GM23338 (cell line): Measurements from ENCODE around the gene KDM4C. TPM values are rescaled to one million over a fixed set of nuclear protein-coding genes. Genes with fewer than 3 reads are reported as not detected.

ENCODE experiments used
- ATAC-seq: fragments of 200-7000 bp; cut with Tn5 transposase; 3 replicates; pipeline ENCODE4 v1.9.1; 2020
- DNase-seq: peaks from one replicate; pipeline ENCODE4 v3.0.0-alpha.2; 2015; ENCODE audit warnings: low spot score
- H2AFZ ChIP-seq: fragments of 200-600 bp; sonication (generic); 2 replicates; pipeline ENCODE4 v1.8.0; 2016; ENCODE audit warnings: antibody characterized with exemption, mild to moderate bottlenecking, moderate library complexity
- H3F3A ChIP-seq: fragments of 200-600 bp; sonication (generic); replicated peaks from 2 replicates; pipeline ENCODE4 v1.8.0; 2017; ENCODE audit warnings: antibody characterized with exemption, mixed run types, low read depth
- H3K27ac ChIP-seq: fragments of 200-600 bp; sonication (generic); 2 replicates; pipeline ENCODE4 v1.6.1; 2016; ENCODE audit warnings: low read depth
- H3K27me3 ChIP-seq: fragments of 200-600 bp; sonication (generic); 2 replicates; pipeline ENCODE4 v1.8.0; 2016; ENCODE audit warnings: mild to moderate bottlenecking, mixed run types, moderate library complexity; ENCODE audit not compliant: insufficient read depth
- H3K36me3 ChIP-seq: fragments of 200-600 bp; sonication (generic); 2 replicates; pipeline ENCODE4 v1.8.0; 2016; ENCODE audit warnings: mild to moderate bottlenecking; ENCODE audit not compliant: insufficient read depth
- H3K4me1 ChIP-seq: fragments of 200-600 bp; sonication (generic); 2 replicates; pipeline ENCODE4 v1.8.0; 2016; ENCODE audit warnings: mild to moderate bottlenecking, moderate library complexity; ENCODE audit not compliant: insufficient read depth
- H3K4me2 ChIP-seq: fragments of 200-600 bp; sonication (generic); 2 replicates; pipeline ENCODE4 v1.7.1; 2017; ENCODE audit warnings: mixed run types
- H3K4me3 ChIP-seq: fragments of 200-600 bp; sonication (generic); 2 replicates; pipeline ENCODE4 v1.6.1; 2016; ENCODE audit warnings: mixed run types
- H3K79me2 ChIP-seq: fragments of 200-600 bp; sonication (generic); replicated peaks from 2 replicates; pipeline ENCODE4 v1.8.0; 2017; ENCODE audit warnings: mild to moderate bottlenecking; ENCODE audit not compliant: insufficient read depth
- H3K9me2 ChIP-seq: fragments of 200-600 bp; sonication (generic); 2 replicates; pipeline ENCODE4 v1.8.0; 2017; ENCODE audit not compliant: insufficient read depth
- H4K20me1 ChIP-seq: fragments of 200-600 bp; sonication (generic); replicated peaks from 2 replicates; pipeline ENCODE4 v1.8.0; 2017; ENCODE audit warnings: mild to moderate bottlenecking; ENCODE audit not compliant: insufficient read depth
- H3K27ac Mint-ChIP-seq: 2 replicates; pipeline ENCODE4 v1.8.0; 2020; ENCODE audit warnings: inconsistent platforms, mild to moderate bottlenecking, moderate library complexity, mixed read lengths
- H3K27me3 Mint-ChIP-seq: 3 replicates; pipeline ENCODE4 v1.8.0; 2022; ENCODE audit warnings: low read depth, mild to moderate bottlenecking, moderate library complexity, mixed read lengths, inconsistent platforms; ENCODE audit not compliant: insufficient read depth, poor library complexity
- H3K36me3 Mint-ChIP-seq: 3 replicates; pipeline ENCODE4 v1.8.0; 2021; ENCODE audit warnings: low read depth, mild to moderate bottlenecking, inconsistent platforms, moderate library complexity, mixed read lengths
- H3K4me1 Mint-ChIP-seq: 3 replicates; pipeline ENCODE4 v1.8.0; 2020; ENCODE audit warnings: mild to moderate bottlenecking, inconsistent platforms, mixed read lengths
- H3K4me3 Mint-ChIP-seq: 3 replicates; pipeline ENCODE4 v1.8.0; 2021; ENCODE audit warnings: moderate library complexity, mild to moderate bottlenecking, inconsistent platforms, mixed read lengths
- H3K9me3 Mint-ChIP-seq: 3 replicates; pipeline ENCODE4 v1.8.0; 2020; ENCODE audit warnings: moderate library complexity, mild to moderate bottlenecking, inconsistent platforms, mixed read lengths
- CREB1 ChIP-seq: fragments of 250-450 bp; sonication (Bioruptor Pico); IDR thresholded peaks from 2 replicates; pipeline ENCODE4 v1.5.0; 2020; ENCODE audit warnings: low read depth, mild to moderate bottlenecking, moderate library complexity
- EZH2 ChIP-seq: fragments of 200-600 bp; sonication (generic); IDR thresholded peaks from one replicate; pipeline ENCODE4 v1.8.0; 2017; ENCODE audit warnings: antibody characterized with exemption, mild to moderate bottlenecking, low read depth; ENCODE audit not compliant: unreplicated experiment
- EZH2phosphoT487 ChIP-seq: fragments of 200-600 bp; sonication (generic); IDR thresholded peaks from one replicate; pipeline ENCODE4 v1.8.1; 2018; ENCODE audit warnings: antibody characterized with exemption; ENCODE audit not compliant: unreplicated experiment
- JUNB ChIP-seq: IDR thresholded peaks from one replicate; pipeline ENCODE4 v1.6.1; 2016; ENCODE audit warnings: antibody characterized with exemption; ENCODE audit not compliant: unreplicated experiment
- NANOG ChIP-seq: IDR thresholded peaks from 2 replicates; pipeline ENCODE4 v1.6.1; 2016; ENCODE audit warnings: antibody characterized with exemption, borderline replicate concordance
- POLR2AphosphoS5 ChIP-seq: IDR thresholded peaks from 2 replicates; pipeline ENCODE4 v1.6.1; 2016; ENCODE audit warnings: antibody characterized with exemption, low read depth
- REST ChIP-seq: IDR thresholded peaks from one replicate; pipeline ENCODE4 v1.6.1; 2018; ENCODE audit warnings: antibody characterized with exemption; ENCODE audit not compliant: unreplicated experiment
- STAT1 ChIP-seq: IDR thresholded peaks from one replicate; pipeline ENCODE4 v1.6.1; 2016; ENCODE audit warnings: antibody characterized with exemption; ENCODE audit not compliant: unreplicated experiment
- ZNF114 ChIP-seq: fragments of 250-450 bp; sonication (Bioruptor Pico); IDR thresholded peaks from 2 replicates; pipeline ENCODE4 v1.5.0; 2020; ENCODE audit warnings: mild to moderate bottlenecking, moderate library complexity
- ZNF331 ChIP-seq: fragments of 250-450 bp; sonication (Bioruptor Pico); IDR thresholded peaks from 2 replicates; pipeline ENCODE4 v1.5.0; 2020; ENCODE audit warnings: low read depth, mild to moderate bottlenecking, moderate library complexity
- ZNF462 ChIP-seq: fragments of 250-450 bp; sonication (Bioruptor Pico); IDR thresholded peaks from 2 replicates; pipeline ENCODE4 v1.5.0; 2020; ENCODE audit warnings: mild to moderate bottlenecking, moderate library complexity
- polyA plus RNA-seq: library from polyadenylated mRNA; unstranded; fragments of >200 nt; fragmentation: Nextera tagmentation; extraction: Ambion mirVana; gene quantifications from 2 replicates; pipeline ENCODE4 v1.2.1, GENCODE V29; 2016
- total RNA-seq: library from RNA; depleted of rRNA; stranded (reverse); fragments of >200 nt; shearing (Covaris generic); gene quantifications from 2 replicates; pipeline ENCODE4 v1.2.3, GENCODE V29; 2014
- TF ChIP-seq, protein P1 (sequence below): IDR thresholded peaks from 2 replicates; pipeline ENCODE4 v1.6.1; 2016; ENCODE audit warnings: antibody characterized with exemption
- TF ChIP-seq, protein P2 (sequence below), 2 experiments: fragments of 200-600 bp in 1 of 2; sonication (generic) in 1 of 2; conservative IDR thresholded peaks; 2 replicates each; pipeline versions ENCODE4 v1.5.1 to v1.6.1; 2016 to 2017; ENCODE audit warnings: antibody characterized with exemption in 2 of 2, low read depth in 2 of 2, mild to moderate bottlenecking in 2 of 2, moderate library complexity in 1 of 2

Gene KDM4C
- total and polyA plus RNA-seq, 2 experiments from 2014 or later = 12.0 to 43.8 TPM

- Mint-ChIP-seq H3K36me3 (no peaks in the 10 kb centered on the region), H3K4me1 (peaks cover 3% of the 10 kb centered on the region; the same call in 1 of the 3 replicates), H3K9me3 (no peaks in the 10 kb centered on the region), H3K27ac (no peak overlapping the region), H3K4me3 (no peak overlapping the region), H3K27me3 (peaks cover 2% of the 10 kb centered on the region)
- no peak overlapping the region for H2AFZ ChIP-seq
- no peaks in the 10 kb centered on the region for H3K27me3 ChIP-seq
- H3K36me3 ChIP-seq = no peaks in the 10 kb centered on the region
- H3K4me3 ChIP-seq = no peak overlapping the region
- H3K4me2 ChIP-seq = no peak overlapping the region
- H3F3A ChIP-seq = no peaks in the 10 kb centered on the region
- DNase-seq (no peak), ATAC-seq (no peak)
- no peaks in the 10 kb centered on the region for H3K4me1 ChIP-seq
- no peak overlapping the region for H3K27ac ChIP-seq
- no peaks in the 10 kb centered on the region for H4K20me1 ChIP-seq
- TF ChIP-seq REST (no peak), ZNF114 (CRISPR knock-in tag) (no peak), ZNF462 (CRISPR knock-in tag) (no peak), EZH2 (no peak), EZH2phosphoT487 (no peak), CREB1 (CRISPR knock-in tag) (no peak), ZNF331 (no peak), POLR2AphosphoS5 (no peak), NANOG (no peak), JUNB (no peak), STAT1 (no peak)
- TF ChIP-seq, protein P1, sequence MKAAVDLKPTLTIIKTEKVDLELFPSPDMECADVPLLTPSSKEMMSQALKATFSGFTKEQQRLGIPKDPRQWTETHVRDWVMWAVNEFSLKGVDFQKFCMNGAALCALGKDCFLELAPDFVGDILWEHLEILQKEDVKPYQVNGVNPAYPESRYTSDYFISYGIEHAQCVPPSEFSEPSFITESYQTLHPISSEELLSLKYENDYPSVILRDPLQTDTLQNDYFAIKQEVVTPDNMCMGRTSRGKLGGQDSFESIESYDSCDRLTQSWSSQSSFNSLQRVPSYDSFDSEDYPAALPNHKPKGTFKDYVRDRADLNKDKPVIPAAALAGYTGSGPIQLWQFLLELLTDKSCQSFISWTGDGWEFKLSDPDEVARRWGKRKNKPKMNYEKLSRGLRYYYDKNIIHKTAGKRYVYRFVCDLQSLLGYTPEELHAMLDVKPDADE = no peak
- TF ChIP-seq, protein P2, sequence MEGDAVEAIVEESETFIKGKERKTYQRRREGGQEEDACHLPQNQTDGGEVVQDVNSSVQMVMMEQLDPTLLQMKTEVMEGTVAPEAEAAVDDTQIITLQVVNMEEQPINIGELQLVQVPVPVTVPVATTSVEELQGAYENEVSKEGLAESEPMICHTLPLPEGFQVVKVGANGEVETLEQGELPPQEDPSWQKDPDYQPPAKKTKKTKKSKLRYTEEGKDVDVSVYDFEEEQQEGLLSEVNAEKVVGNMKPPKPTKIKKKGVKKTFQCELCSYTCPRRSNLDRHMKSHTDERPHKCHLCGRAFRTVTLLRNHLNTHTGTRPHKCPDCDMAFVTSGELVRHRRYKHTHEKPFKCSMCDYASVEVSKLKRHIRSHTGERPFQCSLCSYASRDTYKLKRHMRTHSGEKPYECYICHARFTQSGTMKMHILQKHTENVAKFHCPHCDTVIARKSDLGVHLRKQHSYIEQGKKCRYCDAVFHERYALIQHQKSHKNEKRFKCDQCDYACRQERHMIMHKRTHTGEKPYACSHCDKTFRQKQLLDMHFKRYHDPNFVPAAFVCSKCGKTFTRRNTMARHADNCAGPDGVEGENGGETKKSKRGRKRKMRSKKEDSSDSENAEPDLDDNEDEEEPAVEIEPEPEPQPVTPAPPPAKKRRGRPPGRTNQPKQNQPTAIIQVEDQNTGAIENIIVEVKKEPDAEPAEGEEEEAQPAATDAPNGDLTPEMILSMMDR (conservative IDR thresholded peaks at IDR 0.05; ENCODE audit: low read depth in 2 of 2) = no peak
- H3K79me2 ChIP-seq = no peaks in the 10 kb centered on the region
- peaks cover 8% of the 10 kb centered on the region; the same call in 1 of the 2 replicates for H3K9me2 ChIP-seq
Observed at GRCh38 chr9:7201196-7201595, 443.4 kb downstream of the KDM4C start.
